ENCODE measurements around the gene RAB7B.

The RAB7B gene

GRCh38 chr1:205973377-205974232 is 29.6 kb downstream of the RAB7B start:
- no peak for DNase-seq (ENCODE audit: low read depth)

- no peak for DNase-seq (ENCODE audit: low read depth)
These were observed 30.6 kb downstream of the RAB7B start for GRCh38 chr1:205972491-205973168.

- DNase-seq (ENCODE audit: low read depth) = no peak
These were observed 31.1 kb downstream of the RAB7B start for GRCh38 chr1:205972081-205972480.

- no peak for DNase-seq (ENCODE audit: low read depth)
These were observed 32.1 kb downstream of the RAB7B start for GRCh38 chr1:205971082-205971481.

GRCh38 chr1:205970486-205970885 is 32.7 kb downstream of the RAB7B start:
- DNase-seq (ENCODE audit: low read depth) = no peak

- DNase-seq (ENCODE audit: low read depth) = no peak
These were observed 34.0 kb downstream of the RAB7B start for GRCh38 chr1:205969229-205969628.

GRCh38 chr1:205967554-205968335 is 35.5 kb downstream of the RAB7B start:
- no peak for DNase-seq (ENCODE audit: low read depth)

- DNase-seq (ENCODE audit: low read depth) = no peak
These were observed 37.9 kb downstream of the RAB7B start for GRCh38 chr1:205965036-205965884.

- peak; percentile 30 for DNase-seq (ENCODE audit: low read depth)
These were observed 39.6 kb downstream of the RAB7B start for GRCh38 chr1:205963352-205964155.

- DNase-seq (ENCODE audit: low read depth) = no peak
These were observed 40.4 kb downstream of the RAB7B start for GRCh38 chr1:205962821-205963221.

- DNase-seq (ENCODE audit: low read depth) = no peak
These were observed 41.0 kb downstream of the RAB7B start for GRCh38 chr1:205961991-205962820.

- no peak for DNase-seq (ENCODE audit: low read depth)
These were observed 41.8 kb downstream of the RAB7B start for GRCh38 chr1:205961405-205961804.

- DNase-seq (ENCODE audit: low read depth) = no peak
These were observed 43.4 kb downstream of the RAB7B start for GRCh38 chr1:205959789-205960188.

GRCh38 chr1:205955499-205955898 is 47.7 kb downstream of the RAB7B start:
- no peak for DNase-seq (ENCODE audit: low read depth)

GRCh38 chr1:205954819-205955404 is 48.3 kb downstream of the RAB7B start:
- DNase-seq (ENCODE audit: low read depth) = no peak

GRCh38 chr1:205951746-205952145 is 51.4 kb downstream of the RAB7B start:
- DNase-seq (ENCODE audit: low read depth) = no peak

GRCh38 chr1:205950826-205951549 is 52.2 kb downstream of the RAB7B start:
- no peak for DNase-seq (ENCODE audit: low read depth)

- DNase-seq (ENCODE audit: low read depth) = no peak
These were observed 52.9 kb downstream of the RAB7B start for GRCh38 chr1:205950280-205950679.

- no peak for DNase-seq (ENCODE audit: low read depth)
These were observed 53.4 kb downstream of the RAB7B start for GRCh38 chr1:205949753-205950152.
